SK-MEL-5 (cell line): ENCODE results near the gene FATE1. TPM values are rescaled to one million over a fixed set of nuclear protein-coding genes. Genes with fewer than 3 reads are reported as not detected.

ENCODE experiments used
- DNase-seq: peaks from one replicate; pipeline ENCODE4 v3.0.0-alpha.2; 2016; ENCODE audit warnings: low read depth, low spot score
- in situ Hi-C: cut with HindIII; loops from 2 replicates; pipeline ENCODE4 v1.10.0; 2016; ENCODE audit warnings: low sequenced_read_pairs, high pct_unique_total_duplicates, low pct_unique_long_range_greater_than_20kb
- total RNA-seq: library from RNA; depleted of rRNA; stranded (reverse); fragments of >200 nt; shearing (Covaris generic); gene quantifications from 2 replicates; pipeline ENCODE4 v1.2.3, GENCODE V29; 2014

Gene FATE1
- total RNA-seq, 1 experiment from 2014 or later, result not detected

- in situ Hi-C loops, result no loop called here
- DNase-seq, result no peak
Observed at GRCh38 chrX:151729056-151729725, 13.4 kb downstream of the FATE1 start.

GRCh38 chrX:151734446-151734845 is 18.6 kb downstream of the FATE1 start, which contains the start of gene CNGA2:
Gene CNGA2, plus strand, starts transcription at chrX:151734746. Its CDS starts 3,738 bp downstream, at chrX:151738484.
- DNase-seq, result no peak
- in situ Hi-C loops, result no loop called here

GRCh38 chrX:151735219-151735618 is 19.4 kb downstream of the FATE1 start:
- no peak for DNase-seq
- in situ Hi-C loops, result no loop called here

GRCh38 chrX:151736685-151737084 is 20.9 kb downstream of the FATE1 start:
- no peak for DNase-seq
- in situ Hi-C loops, result no loop called here

GRCh38 chrX:151737494-151737893 is 21.7 kb downstream of the FATE1 start:
- in situ Hi-C loops, result no loop called here
- DNase-seq, result no peak

GRCh38 chrX:151738751-151739150 is 22.9 kb downstream of the FATE1 start:
- in situ Hi-C loops, result no loop called here
- DNase-seq, result no peak

- in situ Hi-C loops, result no loop called here
- no peak for DNase-seq
Observed at GRCh38 chrX:151741606-151742005, 25.8 kb downstream of the FATE1 start.

- in situ Hi-C loops, result no loop called here
- DNase-seq, result no peak
Observed at GRCh38 chrX:151742311-151742710, 26.5 kb downstream of the FATE1 start.

- no peak for DNase-seq
- in situ Hi-C loops, result no loop called here
Observed at GRCh38 chrX:151743651-151744470, 28.0 kb downstream of the FATE1 start.

GRCh38 chrX:151745651-151746050 is 29.8 kb downstream of the FATE1 start:
- in situ Hi-C loops, result no loop called here
- DNase-seq, result no peak

- in situ Hi-C loops, result no loop called here
- DNase-seq, result no peak
Observed at GRCh38 chrX:151746502-151746901, 30.7 kb downstream of the FATE1 start.

GRCh38 chrX:151750511-151750910 is 34.7 kb downstream of the FATE1 start:
- in situ Hi-C loops, result no loop called here
- DNase-seq, result no peak

GRCh38 chrX:151752847-151753246 is 37.0 kb downstream of the FATE1 start:
- in situ Hi-C loops, result no loop called here
- DNase-seq, result no peak

- peak; percentile 49 for DNase-seq
- in situ Hi-C loops, result no loop called here
Observed at GRCh38 chrX:151753313-151754046, 37.6 kb downstream of the FATE1 start.

GRCh38 chrX:151754047-151754429 is 38.2 kb downstream of the FATE1 start:
- DNase-seq, result no peak
- in situ Hi-C loops, result no loop called here

GRCh38 chrX:151754641-151755215 is 38.9 kb downstream of the FATE1 start:
- no peak for DNase-seq
- in situ Hi-C loops, result no loop called here

- in situ Hi-C loops, result no loop called here
- no peak for DNase-seq
Observed at GRCh38 chrX:151759041-151759708, 43.3 kb downstream of the FATE1 start.

- DNase-seq, result no peak
- in situ Hi-C loops, result no loop called here
Observed at GRCh38 chrX:151762802-151763201, 47.0 kb downstream of the FATE1 start.
